Iris pigment epithelial cell (primary cell): ENCODE data around the gene ACOX2.
"Not testable (repeated sequence)": the region's sequence is repeated elsewhere in the genome, so short reads cannot be mapped to it uniquely, and the experiment has no call there.

ENCODE experiments used
- DNase-seq: peaks from one replicate; pipeline ENCODE4 v3.0.0-alpha.2; 2011; ENCODE audit warnings: low read depth

The ACOX2 gene

DNA sequence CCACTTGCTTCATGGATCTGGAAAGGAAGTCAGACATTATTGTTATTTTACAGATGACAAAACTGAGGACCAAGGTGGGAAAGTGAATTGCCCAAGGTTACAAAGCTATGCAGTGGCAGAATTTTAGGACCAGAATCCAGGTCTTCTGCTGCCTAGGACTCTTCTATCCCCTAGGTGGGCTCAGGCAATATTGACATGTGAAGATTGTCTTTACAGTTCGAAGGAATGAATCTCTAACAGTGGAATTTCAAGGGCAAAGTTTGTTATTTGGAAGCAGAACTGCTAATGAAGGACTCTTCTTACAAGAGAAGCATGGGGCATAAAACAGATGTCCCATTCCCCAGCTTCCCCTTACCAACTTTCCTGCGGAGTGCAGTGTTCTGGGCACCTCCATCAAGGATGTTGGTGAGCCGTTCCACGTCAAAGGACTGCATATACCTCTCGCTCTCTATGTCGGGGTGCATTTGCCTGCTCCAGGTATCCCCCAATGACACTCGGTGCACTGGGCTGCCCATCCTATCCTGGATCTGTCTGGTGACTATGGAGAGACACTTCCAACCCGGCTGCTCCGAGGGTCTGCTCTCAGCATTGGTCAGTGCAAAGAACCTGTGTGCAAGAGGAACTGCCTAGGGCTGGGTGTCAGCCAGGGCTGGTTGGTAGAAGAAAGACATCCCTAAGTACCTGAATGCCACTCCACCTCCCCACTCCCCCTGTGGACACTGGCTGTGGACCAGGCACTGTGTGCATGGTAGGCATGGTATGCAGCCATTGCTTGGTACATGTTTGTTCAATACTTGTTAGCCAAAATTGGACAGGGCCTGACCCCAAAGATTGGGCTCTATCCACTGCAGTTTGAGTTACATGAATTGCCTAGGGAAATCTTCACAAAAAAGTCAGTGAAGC is 2.1 kb downstream of the ACOX2 start:
- no peak for DNase-seq

DNA sequence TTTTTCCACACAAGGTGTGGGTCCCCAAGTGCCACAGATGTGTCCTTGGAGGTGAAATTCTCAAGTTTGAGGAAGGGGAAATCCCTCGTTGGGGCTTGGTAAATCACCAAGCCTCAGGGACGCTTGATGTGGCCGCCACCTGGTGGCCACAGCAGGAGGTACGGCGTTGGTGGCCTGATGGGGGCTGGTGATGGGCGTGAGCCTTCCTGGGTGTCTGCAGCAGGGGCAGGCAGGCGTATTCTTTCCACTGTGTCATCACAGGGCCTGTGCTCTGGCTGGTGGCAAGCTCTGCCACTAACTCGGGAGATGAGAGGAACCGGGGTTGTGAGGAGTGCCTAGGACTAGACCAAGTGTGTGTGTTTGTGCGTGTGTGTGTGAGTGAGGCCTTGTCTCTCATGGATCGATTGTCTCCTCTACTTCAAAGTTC is 4.2 kb downstream of the ACOX2 start:
- DNase-seq = peak; percentile 68

GRCh38 chr3:58531956-58532355 is 5.0 kb downstream of the ACOX2 start:
- DNase-seq = peak; percentile 12

GRCh38 chr3:58531555-58531954 is 5.4 kb downstream of the ACOX2 start:
- DNase-seq = no peak

DNA sequence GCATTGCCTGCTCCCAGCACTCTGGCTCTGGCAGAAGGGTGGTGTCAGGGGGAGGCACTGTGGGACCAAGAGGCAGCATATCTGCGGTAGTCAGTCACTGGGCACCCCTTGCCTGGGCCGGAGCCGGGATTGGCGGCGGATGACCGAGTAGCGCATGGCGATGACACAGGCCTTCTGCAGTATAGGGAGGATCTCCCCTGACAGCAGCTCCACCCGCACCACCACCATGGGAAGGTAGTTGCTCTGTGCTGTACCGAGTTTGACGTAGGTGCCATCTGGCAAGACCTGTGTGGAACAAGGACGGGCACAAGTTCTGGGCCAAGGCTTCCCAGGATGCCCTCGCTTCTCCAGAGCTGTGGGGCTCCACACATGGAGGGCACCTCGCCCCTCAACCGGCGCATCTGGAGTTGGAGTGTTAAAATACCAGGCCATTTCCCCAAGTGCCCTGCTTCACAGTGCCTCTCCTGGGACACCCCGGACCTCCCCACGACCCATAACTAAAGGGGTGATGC is 6.6 kb downstream of the ACOX2 start:
- DNase-seq = no peak

- peak; percentile 30 for DNase-seq
These were observed 7.3 kb downstream of the ACOX2 start for GRCh38 chr3:58529516-58530353.

DNA sequence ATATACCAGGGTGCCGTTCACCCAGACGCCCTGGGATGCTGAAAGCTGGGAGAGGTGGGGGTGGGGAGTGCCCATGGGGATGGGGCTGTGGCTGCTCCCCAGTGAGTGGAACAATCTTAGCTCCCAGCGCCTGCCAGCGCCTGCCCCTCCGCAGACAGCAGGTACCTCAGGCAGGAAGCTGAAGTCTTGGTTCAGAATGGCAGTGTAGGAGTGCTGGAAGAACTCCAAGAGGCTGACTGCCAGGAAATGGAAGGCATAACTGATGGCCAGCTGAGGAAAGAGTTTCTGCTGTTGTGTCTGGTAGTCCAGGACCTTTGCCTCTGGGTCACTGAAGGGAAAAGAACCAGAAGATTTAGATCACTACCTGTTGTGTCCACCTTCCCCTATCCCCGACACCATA is 8.4 kb downstream of the ACOX2 start:
- peak; percentile 62 for DNase-seq

- not testable (repeated sequence) for DNase-seq
These were observed 9.6 kb downstream of the ACOX2 start for GRCh38 chr3:58527440-58527839.

- peak; percentile 95 for DNase-seq
These were observed 10.5 kb downstream of the ACOX2 start for GRCh38 chr3:58526515-58526957.

DNA sequence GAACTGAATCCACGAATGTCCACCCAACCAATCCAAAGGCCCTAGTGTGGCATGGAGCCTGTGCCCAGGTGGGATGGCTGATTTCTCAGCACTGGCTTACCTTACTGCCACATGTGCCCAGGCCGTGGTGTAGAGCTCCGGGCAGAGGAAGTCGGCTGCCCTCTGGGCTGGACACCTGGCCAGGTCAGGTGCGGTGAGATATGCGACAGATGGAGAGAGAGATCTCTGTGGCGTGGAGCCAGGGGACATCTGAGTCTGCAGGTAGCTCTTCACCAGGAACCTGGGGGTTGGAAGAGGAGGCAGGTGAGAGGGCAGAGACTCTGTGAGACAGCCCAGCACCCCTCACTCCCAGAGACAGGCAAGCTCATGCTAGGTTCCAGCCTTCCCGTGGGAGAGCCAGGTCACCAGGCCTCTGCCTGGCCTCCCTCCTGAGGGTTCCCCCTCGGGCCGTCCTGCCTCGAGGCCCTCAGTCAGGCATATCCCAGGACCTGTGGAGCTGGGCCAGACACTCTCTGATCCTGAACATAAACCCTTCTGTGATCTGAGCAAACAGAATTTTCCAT is 12.6 kb downstream of the ACOX2 start:
- no peak for DNase-seq

DNA sequence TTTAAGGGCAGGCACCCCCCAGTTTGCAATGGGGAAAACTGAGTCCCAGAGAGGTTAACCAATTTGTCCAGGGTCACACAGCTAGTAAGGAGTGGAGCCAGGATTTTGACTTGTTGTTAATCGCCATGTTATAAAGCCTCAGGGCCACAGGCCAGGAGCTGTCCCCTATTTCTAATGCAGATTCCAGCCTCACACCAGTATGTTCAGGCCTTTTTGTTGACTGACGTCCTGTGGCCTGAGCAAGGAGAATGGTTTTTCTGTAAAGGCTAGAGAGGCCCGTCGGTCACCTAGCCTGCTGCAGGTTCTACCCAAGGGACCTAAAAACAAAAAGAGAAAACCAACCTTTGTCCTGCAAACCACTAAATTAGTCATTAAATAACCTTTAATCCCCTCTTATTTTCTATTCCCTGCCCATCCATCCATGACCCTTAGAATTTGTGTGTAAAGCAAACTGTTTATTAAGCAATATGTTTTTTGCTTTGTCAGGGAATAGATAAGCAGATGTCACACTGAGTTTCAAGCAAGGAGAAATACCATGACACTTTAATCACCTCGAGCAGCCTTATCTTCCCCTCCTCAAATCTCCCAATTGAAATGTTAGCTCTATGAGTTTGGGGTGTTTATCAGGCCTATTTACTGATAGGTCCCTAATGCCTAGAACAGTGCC is 14.1 kb downstream of the ACOX2 start:
- no peak for DNase-seq

DNA sequence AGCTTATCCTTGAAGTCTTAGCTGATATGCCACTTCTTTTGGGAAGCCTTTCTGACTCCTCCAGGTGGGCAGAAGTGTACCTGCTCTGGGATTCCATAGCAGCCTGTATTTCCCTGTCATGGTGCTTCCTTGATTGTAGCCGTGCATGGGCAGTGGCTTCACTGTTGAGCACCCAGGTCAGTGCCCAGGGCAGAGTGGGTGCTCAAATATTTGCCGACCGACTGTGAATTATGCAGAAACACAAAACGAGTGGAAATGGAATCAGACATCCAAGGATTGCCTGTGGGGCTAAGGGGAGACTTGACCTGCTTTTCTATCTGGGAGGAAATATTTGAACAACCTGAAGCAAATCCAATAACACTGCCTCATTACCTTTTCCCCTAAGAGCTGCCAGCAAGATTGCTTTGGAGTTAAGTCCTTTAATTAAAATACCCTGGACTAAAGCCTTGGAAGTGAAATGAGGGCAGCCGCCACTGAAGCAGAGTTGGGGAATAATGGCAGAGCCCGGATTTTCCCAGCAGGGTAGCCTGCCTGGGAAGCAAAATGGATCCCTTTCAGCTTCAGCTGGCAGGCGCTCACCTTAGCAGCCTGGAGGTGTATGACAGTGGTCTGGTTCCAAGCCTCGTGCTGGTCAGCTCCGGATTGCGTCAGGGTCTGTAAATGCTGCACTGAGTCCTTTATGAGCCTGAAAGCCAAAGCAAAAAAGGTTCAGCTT is 14.9 kb downstream of the ACOX2 start:
- DNase-seq = no peak

GRCh38 chr3:58521336-58521670 is 15.7 kb downstream of the ACOX2 start:
- DNase-seq = no peak

DNA sequence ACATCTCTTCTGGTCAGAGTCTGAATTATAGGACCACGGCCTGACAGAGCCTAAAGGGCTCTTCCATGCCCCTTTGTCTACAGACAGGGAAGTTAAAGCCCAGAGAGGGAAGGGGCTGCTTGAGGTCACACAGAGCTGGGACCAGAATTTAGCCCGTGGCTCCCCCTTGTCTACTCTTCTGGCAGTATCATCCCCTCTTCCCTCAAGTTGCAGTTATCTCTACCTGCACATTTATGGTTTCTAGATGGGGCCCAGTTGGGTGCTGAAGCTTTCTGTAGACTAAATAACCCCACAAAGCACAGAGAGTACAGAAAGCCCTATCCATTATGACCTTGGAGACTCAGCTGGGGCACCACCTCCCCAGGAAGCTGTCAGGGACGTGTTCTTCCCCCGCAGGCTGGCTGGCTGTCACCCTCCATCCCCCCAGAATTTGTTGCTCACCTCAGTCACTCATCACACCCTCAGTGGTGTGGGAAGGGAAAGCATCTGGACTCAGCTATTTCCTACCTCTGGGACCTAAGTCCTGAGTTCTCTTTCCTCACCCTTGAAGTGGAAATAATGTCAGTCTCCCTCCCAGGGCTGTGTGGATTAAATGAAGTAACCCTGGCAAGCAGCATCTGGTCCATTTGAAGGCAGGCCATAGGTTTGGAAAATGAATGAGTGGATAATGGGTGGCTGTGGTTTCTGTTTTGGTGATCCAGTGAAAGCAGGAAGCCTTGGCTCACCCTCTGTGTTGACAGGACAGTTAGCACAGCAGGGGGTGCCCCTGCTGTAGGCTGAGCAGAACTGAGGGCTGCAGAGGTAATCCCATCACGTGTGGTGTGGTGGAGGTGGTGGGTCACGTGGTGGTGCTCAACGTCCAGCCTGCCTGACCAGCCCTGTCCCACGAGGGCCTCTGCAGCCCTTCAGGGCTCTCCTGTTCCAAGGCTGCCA is 16.3 kb downstream of the ACOX2 start:
- no peak for DNase-seq

GRCh38 chr3:58519668-58520402 is 17.2 kb downstream of the ACOX2 start:
- no peak for DNase-seq

GRCh38 chr3:58518291-58518789 is 18.6 kb downstream of the ACOX2 start:
- no peak for DNase-seq

- no peak for DNase-seq
These were observed 22.6 kb downstream of the ACOX2 start for GRCh38 chr3:58514405-58514804.

DNA sequence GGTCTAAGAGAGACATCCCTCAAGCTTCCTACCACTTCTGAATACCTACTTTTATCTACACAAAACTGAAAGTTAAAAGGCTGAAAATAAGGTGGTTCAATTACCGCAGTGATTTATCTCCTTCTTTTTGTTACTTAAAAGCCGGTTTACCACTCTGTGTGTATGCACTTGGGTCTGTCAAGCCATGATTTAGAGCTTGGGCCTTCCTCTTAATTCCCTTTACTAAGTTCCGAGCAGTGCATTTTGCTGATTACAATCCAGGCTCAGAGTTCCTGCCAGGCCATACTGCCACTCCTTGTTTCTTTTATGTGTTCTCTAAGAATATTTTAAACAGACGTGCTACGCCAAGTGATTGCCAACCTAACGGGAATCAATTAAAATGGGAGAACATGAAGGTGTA is 28.6 kb downstream of the ACOX2 start:
- no peak for DNase-seq

DNA sequence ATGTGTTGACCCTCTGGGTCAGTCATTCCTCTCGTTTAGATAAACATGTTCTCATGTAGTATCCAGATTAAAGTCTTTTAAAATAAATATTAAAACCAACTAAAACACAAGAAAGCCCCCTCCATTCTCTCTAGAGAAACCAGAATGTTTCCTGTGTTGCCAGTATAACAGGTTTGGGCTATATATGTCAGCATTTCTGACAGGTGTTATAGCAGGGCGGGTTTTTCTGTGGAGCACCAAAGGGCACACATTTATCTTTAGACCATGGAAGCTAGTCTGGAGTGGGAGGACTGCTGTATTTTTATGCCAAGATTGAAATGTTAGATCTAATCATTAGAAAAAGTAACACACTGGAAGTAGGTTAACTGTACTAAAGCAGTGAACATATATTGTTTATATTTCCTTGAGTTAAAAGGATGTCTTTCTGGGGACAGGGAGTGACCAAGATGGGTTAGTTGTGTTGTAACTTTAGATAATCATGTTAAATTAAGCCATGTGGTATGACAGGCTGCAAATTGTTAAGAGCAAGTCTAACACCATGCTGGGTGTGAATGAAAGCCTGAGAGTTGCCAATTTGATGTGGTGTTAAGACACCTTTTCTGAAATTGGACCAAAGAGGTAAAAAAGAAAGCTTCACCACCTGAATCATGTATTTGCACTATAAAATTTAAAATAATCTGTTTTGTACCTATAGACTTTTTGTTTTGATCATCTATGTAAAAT is 29.5 kb downstream of the ACOX2 start:
- DNase-seq = no peak
